Activated CD4-positive, alpha-beta T cell treated with anti-CD3 and anti-CD28 coated beads, Interleukin-2, amount 50 U/mL, for 4 hours (primary cell): ENCODE measurements around the gene RNF5.

Source experiments
- DNase-seq, 2 experiments: peaks; one replicate each; pipeline ENCODE4 v3.0.0-alpha.2; 2020

Gene RNF5

DNA sequence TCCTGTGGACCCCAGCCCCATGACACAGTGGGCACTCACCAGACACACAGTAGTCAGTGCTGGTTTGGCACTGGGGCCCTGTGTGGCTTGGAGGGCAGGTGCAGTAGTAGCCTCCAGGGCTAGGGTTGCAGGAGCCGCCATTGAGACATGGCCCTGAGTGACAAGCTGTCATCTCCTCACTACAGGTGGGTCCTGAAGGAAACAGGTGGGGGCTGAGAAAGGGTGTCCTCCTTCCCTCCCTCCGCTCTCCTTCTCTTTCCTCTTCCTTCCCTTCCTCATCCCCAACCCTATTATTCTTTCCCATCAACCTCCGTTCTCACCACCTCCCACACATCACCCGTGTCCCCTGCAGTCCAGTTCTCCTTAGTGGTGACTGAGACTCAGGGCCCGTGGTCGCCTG, 35.4 kb downstream of the RNF5 start:
- no peak for DNase-seq

DNA sequence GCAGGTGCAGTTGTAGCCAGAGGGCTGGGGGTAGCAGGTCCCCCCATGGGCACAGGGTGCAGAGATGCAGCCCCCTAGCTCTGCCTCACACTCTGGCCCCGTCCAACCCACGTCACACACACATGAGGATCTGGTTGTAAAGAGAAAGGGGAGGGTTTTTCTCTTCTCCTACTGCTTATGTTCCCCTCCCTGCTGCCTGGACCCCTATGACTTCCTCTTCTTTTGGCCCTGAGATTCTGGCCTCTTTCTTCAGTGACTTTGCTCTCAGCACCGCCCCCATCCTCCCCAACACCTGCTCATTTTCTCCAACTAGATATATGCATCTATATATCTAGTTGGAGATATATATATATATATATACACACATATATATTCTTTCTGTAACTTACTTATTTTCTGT, 35.9 kb downstream of the RNF5 start:
- no peak for DNase-seq

DNA sequence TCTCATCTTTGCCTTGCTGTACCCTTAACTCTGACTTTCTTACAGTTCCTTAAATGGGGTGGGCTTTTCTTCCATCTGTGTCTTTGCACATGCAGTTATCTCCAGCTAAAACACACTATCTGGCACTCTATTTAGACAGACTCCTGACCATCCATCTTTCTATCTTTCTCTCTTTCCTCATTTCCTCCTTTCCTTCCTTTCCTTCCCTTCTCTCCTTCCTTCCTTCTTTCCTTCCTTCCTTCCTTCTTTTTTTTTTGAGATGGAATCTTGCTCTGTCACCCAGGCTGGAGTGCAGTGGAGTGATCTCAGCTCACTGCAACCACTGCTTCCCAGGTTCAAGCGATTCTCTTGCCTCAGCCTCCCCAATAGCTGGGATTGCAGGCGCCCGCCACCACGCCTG, 37.4 kb downstream of the RNF5 start:
- DNase-seq = no peak

DNA sequence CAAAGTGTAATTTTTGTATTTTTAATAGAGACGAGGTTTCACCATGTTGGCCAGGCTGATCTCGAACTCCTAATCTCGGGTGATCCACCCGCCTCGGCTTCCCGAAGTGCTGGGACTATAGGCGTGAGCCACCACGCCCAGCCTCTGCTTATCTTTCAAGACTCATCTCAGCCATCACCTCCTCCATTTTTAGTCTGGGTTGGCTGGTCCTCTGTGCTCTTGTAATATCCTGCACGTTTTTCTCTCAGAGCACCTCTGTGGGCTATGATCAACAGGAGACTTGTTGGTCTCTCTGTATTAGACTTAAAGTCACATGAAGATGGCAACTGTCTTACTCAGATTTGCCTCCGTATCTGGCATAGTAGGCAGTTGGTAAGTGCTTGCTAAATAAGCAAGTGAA, 38.1 kb downstream of the RNF5 start:
- DNase-seq = no peak

DNA sequence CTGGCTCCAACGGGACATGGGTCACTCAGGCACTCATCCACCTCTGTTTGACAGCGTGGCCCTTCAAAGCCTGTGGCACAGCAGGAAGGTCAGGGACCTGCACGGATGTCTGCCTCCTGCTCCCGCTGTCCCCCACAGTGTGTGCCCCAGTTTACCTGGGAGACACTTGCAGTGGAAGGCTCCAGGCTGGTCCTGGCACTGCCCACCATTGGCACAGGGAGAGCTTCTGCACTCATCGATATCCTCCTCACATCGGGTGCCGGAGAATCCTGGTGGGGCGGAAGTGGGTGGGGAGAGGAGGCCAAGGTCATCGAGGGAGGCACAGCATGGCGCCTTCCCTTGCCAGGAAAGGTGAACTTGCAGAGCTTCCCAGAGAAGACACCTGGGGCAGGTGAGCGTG, 38.8 kb downstream of the RNF5 start:
- no peak for DNase-seq

DNA sequence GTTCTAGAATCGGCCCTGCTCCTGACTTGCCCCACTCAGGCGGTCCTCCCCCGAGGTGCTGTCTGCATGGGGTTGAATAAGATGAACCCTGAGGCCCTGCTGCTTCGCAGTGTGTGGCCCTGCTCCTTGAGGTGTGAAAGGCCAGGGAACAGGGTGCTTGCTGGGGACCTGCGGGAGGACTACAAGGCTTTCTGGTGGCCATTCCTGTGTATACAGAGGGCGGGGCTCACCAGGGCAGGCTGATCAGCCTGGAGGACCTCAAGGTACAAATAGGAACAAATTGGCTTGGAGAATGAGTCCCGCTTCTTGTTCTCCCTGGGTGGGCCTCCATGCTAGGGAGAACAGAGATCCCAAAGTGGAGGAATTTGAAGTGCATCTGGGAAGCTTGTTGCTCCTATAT, 40.0 kb downstream of the RNF5 start:
- DNase-seq = no peak

DNA sequence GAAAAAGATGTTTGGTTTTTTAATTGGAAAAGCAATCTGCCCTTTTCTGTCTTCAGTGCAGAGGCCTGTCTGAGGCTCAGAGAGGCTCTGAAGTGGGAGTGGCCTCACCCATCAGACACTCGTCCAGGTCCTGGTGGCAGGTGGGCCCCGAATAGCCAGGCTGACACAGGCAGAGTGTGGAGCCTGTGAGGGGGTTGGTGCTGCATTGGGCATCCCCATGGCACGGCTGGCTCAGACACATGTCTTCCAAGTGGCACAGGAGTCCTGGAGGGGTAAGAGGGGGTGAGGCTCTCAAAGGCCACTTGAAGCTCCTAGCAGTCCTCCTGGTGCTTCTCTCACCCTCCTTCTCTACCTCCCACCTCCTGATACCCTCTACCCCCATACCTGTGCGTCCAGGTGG, 41.8 kb downstream of the RNF5 start:
- DNase-seq = no peak

DNA sequence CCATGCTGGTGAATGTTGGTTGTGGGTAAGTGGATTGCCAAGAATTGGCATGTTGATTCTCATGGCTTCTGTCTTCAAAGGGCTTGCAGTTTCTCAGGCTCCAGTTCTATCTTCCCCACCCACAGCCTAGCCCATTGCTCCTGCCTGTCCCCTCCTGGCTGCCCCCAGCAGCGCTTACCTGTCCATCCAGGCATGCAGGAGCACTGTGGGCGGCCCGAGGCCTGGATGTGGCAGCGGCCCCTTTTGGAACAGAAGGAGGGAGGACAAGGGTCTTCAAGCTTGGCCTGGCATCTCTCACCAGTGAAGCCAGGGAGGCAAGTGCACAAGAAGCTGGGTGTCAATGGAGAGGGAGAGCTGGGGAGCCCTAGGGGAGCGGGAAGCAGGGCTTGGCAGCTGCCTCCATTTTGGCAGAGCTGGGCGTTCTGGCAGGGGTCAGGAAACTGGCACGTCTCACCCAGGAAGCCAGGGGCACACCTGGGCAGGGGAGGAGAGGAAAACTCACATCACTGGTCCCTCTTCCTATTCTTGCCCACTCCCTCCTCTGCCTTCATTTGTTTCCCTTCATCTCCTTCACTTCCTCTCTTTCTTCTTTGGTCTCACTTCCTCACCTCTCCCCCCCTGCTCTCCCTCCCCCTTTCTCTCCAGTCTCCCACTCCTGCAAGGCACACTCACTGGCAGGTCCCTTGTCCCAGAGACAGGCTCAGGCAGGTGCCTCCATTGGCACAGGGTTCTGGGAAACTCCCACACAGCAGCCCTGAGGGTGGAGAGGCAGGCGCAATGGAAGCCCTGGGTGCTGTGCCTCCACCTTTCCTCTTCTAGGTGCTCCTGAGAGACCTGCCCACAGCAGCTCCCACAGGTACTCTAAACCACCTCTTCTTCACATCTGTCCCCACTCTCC, 44.4 kb downstream of the RNF5 start:
- DNase-seq = no peak

DNA sequence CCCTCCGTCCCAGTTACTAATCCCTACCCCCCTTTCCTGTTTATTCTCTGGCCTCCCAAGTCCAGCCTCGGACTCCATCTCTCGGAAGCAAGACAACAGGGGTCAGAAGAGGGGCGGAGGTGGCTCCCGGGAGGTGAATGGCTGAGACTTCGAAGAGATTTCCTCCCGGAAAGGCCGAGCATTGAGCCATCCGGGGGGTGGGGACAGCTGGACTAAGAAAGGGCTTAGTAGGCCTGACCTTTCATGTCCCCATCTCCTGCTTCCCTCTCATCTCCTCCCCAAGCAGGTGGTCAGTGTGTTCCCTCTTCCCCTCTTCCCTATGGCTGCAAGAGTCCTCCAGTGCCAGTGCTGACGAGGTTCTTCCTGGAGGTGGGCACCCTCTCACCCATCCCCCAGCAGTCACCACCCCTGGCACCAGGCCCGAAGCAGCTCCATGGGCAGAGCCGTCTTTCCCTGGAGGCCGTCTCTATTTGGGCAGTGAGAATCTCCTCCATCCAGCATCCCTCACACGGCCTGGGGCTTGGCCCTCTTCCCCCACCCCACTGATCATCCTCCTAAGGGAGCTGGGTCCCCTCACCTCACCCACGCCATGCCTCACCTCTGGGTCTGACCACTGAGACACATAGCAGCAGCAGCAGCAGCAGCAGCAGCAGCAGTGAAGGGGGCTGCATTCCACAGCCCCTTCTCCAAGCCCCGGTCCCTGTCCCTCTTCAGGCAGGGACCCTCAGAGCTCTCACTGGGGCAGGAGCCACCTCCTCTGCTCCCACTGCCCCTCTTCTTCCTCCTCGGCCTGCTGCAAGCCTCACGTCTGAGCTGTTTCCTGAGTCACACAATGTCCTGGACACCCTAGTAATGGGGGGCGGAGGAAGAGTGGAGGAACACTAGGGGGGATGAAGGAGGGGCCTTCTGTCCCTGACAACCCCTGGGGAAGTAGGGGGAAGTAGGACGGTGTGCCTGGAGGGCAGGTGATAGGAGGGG, 45.3 kb downstream of the RNF5 start, which contains the start of gene NOTCH4:
NOTCH4 (minus strand) TSS at position 810 of the 978 bp plus-strand sequence; CDS start at position 671, 139 bp downstream.
- DNase-seq = no peak

DNA sequence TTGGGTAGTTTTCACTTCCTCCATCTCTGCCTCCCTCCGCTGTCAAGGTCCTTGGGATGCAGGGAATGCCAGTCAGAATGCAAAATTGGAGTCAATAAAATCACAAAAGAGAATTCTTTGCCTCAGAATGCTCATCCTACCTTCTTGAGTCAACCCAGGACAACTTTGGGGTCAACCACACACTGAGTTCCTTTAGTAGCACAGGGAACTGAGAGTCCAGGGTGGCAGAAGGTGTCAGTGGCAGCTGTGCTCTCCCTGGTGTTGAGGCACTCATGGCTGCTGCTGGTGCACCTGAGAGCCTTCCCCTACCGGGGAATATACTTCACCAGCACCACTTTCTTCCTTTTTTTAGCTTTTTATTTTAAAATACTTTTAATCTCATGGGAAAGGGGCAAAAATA, 46.5 kb downstream of the RNF5 start:
- no peak for DNase-seq

DNA sequence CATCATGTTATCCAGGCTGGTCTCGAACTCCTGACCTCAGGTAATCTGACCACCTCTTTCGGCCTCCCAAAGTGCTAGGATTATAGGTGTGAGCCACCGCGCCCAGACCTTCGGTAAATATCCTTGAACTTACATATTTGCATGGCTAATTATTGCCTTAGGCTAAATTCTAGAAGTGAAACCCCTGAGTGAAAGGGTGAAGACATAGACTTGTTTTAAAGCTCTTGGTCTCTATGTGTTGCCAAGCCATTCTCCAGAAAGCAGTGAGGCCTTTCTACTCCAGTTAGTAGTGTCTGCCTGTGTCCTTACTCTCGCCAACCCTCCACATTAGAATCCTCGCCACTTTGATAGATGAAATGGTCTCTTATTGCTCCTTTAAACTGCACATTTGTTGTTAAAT, 48.2 kb downstream of the RNF5 start:
- DNase-seq = no peak
